ENCODE measurements around the gene B3GNT9.

DNA sequence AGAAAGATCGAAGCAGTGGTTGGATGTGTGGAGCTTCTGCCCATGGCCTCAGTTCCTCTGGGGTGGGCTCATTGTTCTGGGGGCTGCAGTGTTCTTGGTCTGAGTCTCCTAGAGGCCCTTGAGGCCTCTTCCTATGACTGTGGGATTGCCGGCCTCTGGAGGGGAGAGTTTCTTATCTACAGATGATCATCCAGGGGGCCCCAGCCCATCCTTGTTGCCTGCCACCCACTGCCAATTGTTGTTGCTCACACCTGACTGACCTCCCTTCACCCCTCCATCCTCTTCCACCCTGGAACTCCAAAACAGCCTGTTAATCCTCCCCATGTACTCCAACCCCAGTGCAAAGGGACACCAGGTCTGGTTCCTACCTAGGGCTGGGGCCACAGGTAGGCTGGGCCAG lies 5.9 kb downstream of the B3GNT9 start:
- TF ChIP-seq, protein P1, sequence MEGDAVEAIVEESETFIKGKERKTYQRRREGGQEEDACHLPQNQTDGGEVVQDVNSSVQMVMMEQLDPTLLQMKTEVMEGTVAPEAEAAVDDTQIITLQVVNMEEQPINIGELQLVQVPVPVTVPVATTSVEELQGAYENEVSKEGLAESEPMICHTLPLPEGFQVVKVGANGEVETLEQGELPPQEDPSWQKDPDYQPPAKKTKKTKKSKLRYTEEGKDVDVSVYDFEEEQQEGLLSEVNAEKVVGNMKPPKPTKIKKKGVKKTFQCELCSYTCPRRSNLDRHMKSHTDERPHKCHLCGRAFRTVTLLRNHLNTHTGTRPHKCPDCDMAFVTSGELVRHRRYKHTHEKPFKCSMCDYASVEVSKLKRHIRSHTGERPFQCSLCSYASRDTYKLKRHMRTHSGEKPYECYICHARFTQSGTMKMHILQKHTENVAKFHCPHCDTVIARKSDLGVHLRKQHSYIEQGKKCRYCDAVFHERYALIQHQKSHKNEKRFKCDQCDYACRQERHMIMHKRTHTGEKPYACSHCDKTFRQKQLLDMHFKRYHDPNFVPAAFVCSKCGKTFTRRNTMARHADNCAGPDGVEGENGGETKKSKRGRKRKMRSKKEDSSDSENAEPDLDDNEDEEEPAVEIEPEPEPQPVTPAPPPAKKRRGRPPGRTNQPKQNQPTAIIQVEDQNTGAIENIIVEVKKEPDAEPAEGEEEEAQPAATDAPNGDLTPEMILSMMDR (IDR thresholded peaks at IDR 0.05), result no peak
- no peak for TF ChIP-seq POLR2AphosphoS5 (IDR thresholded peaks at IDR 0.05; ENCODE audit: low read depth, low read length)
- no peak for TF ChIP-seq SIN3A (IDR thresholded peaks at IDR 0.05; ENCODE audit: borderline replicate concordance, insufficient read depth, low read depth, low read length)

Data from Panc1 (cell line).